Measurements from ENCODE around the gene NRL.

Gene NRL

GRCh38 chr14:24143511-24143910 is 28.8 kb upstream of the NRL start:
- DNase-seq = no peak

- peak; percentile 99 for DNase-seq
Observed at GRCh38 chr14:24141097-24141880, 26.5 kb upstream of the NRL start, which contains the start of gene EMC9. Gene EMC9, minus strand, starts transcription at chr14:24141591. Its CDS starts 287 bp downstream, at chr14:24141304.

GRCh38 chr14:24139272-24139934 is 24.7 kb upstream of the NRL start:
- DNase-seq = no peak

- DNase-seq = no peak
Observed at GRCh38 chr14:24138396-24139271, 23.9 kb upstream of the NRL start.

GRCh38 chr14:24137529-24138395 is 23.0 kb upstream of the NRL start:
- no peak for DNase-seq

- no peak for DNase-seq
Observed at GRCh38 chr14:24136684-24137528, 22.2 kb upstream of the NRL start.

GRCh38 chr14:24135834-24136683 is 21.3 kb upstream of the NRL start, which contains the start of gene PSME1:
Gene PSME1, plus strand, starts transcription at chr14:24136194. Its CDS starts 69 bp downstream, at chr14:24136263.
- DNase-seq = peak; percentile 85

GRCh38 chr14:24135584-24135833 is 20.8 kb upstream of the NRL start:
- DNase-seq = no peak

GRCh38 chr14:24133735-24134134 is 19.0 kb upstream of the NRL start:
- no peak for DNase-seq

GRCh38 chr14:24132976-24133375 is 18.2 kb upstream of the NRL start:
- DNase-seq = no peak

- no peak for DNase-seq
Observed at GRCh38 chr14:24132061-24132685, 17.4 kb upstream of the NRL start.

- DNase-seq = no peak
Observed at GRCh38 chr14:24131549-24131966, 16.8 kb upstream of the NRL start.

GRCh38 chr14:24130717-24131548 is 16.2 kb upstream of the NRL start:
- no peak for DNase-seq

- no peak for DNase-seq
Observed at GRCh38 chr14:24130380-24130716, 15.6 kb upstream of the NRL start, which contains the start of gene FITM1. Gene FITM1, plus strand, starts transcription at chr14:24130659. Its CDS starts 905 bp downstream, at chr14:24131564.

GRCh38 chr14:24129410-24129998 is 14.8 kb upstream of the NRL start:
- DNase-seq = no peak

GRCh38 chr14:24127673-24128072 is 12.9 kb upstream of the NRL start:
- DNase-seq = no peak

- DNase-seq = no peak
Observed at GRCh38 chr14:24126939-24127338, 12.2 kb upstream of the NRL start.

Measured in retina (tissue), 1 donor.